Osteoblast (primary cell): Measurements from ENCODE around the gene LEP. TPM values are rescaled to one million over a fixed set of nuclear protein-coding genes. Genes with fewer than 3 reads are reported as not detected.

Experiments used
- DNase-seq: peaks from one replicate; pipeline ENCODE4 v3.0.0; 2011; ENCODE audit warnings: low spot score, mixed read lengths; ENCODE audit not compliant: insufficient read length; ENCODE audit errors: missing footprints
- H2AFZ ChIP-seq: 2 replicates; pipeline ENCODE4 v1.6.0; 2011; ENCODE audit warnings: mild to moderate bottlenecking, low read length
- H3K27ac ChIP-seq: 2 replicates; pipeline ENCODE4 v1.5.1; 2011; ENCODE audit warnings: mild to moderate bottlenecking, low read depth, low read length, moderate library complexity
- H3K27me3 ChIP-seq: 2 replicates; pipeline ENCODE4 v1.6.0; 2012; ENCODE audit warnings: mild to moderate bottlenecking, control low read depth, inconsistent platforms, low read length, moderate library complexity; ENCODE audit not compliant: insufficient read depth
- H3K36me3 ChIP-seq: 2 replicates; pipeline ENCODE4 v1.5.1; 2011; ENCODE audit warnings: mild to moderate bottlenecking, low read length, control low read depth, moderate library complexity; ENCODE audit not compliant: insufficient read depth
- H3K4me1 ChIP-seq: 2 replicates; pipeline ENCODE4 v1.5.1; 2011; ENCODE audit warnings: mild to moderate bottlenecking, low read length, control low read depth, moderate library complexity; ENCODE audit not compliant: insufficient read depth
- H3K4me2 ChIP-seq: 2 replicates; pipeline ENCODE4 v1.6.0; 2011; ENCODE audit warnings: mild to moderate bottlenecking, low read length; ENCODE audit not compliant: insufficient read depth
- H3K4me3 ChIP-seq: fragments of 200-600 bp; sonication (generic); 3 replicates; pipeline ENCODE4 v1.5.1; 2012; ENCODE audit warnings: mild to moderate bottlenecking, low read length, inconsistent platforms; ENCODE audit not compliant: insufficient read depth
- H3K79me2 ChIP-seq: 2 replicates; pipeline ENCODE4 v1.6.0; 2012; ENCODE audit warnings: mild to moderate bottlenecking, low read length, control low read depth, inconsistent platforms; ENCODE audit not compliant: insufficient read depth
- H3K9me3 ChIP-seq: 2 replicates; pipeline ENCODE4 v1.5.1; 2011; ENCODE audit warnings: low read depth, low read length, control low read depth
- H4K20me1 ChIP-seq: 2 replicates; pipeline ENCODE4 v1.6.0; 2012; ENCODE audit warnings: mild to moderate bottlenecking, low read length, control low read depth; ENCODE audit not compliant: insufficient read depth
- CTCF ChIP-seq: IDR thresholded peaks from 2 replicates; pipeline ENCODE4 v1.5.1; 2011; ENCODE audit warnings: mild to moderate bottlenecking, low read depth, low read length, moderate library complexity; ENCODE audit errors: extremely low read depth
- total RNA-seq: library from RNA; depleted of rRNA; stranded (reverse); fragments of >200 nt; gene quantifications from 2 replicates; pipeline ENCODE4 v1.2.3, GENCODE V29; 2012

The LEP gene
- total RNA-seq, 1 donor = 0.36 TPM

- Histone ChIP-seq H3K27me3 (peaks cover 57% of the 10 kb centered on the region), H3K9me3 (no peaks in the 10 kb centered on the region), H3K4me3 (no peak overlapping the region), H4K20me1 (no peaks in the 10 kb centered on the region), H3K79me2 (no peaks in the 10 kb centered on the region), H3K27ac (no peak overlapping the region), H3K4me2 (no peak overlapping the region), H2AFZ (no peak overlapping the region), H3K4me1 (no peaks in the 10 kb centered on the region), H3K36me3 (no peaks in the 10 kb centered on the region)
- no peak for DNase-seq
- no peak for TF ChIP-seq CTCF
These were observed 36.0 kb upstream of the LEP start for GRCh38 chr7:128205068-128205467.

- TF ChIP-seq CTCF = no peak
- no peak overlapping the region for H2AFZ ChIP-seq
- H3K27ac ChIP-seq = no peak overlapping the region
- H3K4me3 ChIP-seq = no peak overlapping the region
- H3K79me2 ChIP-seq = no peaks in the 10 kb centered on the region
- H3K27me3 ChIP-seq = peaks cover 46% of the 10 kb centered on the region
- no peaks in the 10 kb centered on the region for H4K20me1 ChIP-seq
- no peak for DNase-seq
- no peaks in the 10 kb centered on the region for H3K36me3 ChIP-seq
- no peaks in the 10 kb centered on the region for H3K9me3 ChIP-seq
- no peaks in the 10 kb centered on the region for H3K4me1 ChIP-seq
- no peak overlapping the region for H3K4me2 ChIP-seq
These were observed 34.9 kb upstream of the LEP start for GRCh38 chr7:128206017-128206746.

- Histone ChIP-seq H3K9me3 (no peaks in the 10 kb centered on the region), H4K20me1 (no peaks in the 10 kb centered on the region), H2AFZ (no peak overlapping the region), H3K79me2 (no peaks in the 10 kb centered on the region), H3K27me3 (peaks cover 39% of the 10 kb centered on the region), H3K4me3 (no peak overlapping the region), H3K4me1 (no peaks in the 10 kb centered on the region), H3K27ac (no peak overlapping the region), H3K4me2 (no peak overlapping the region), H3K36me3 (no peaks in the 10 kb centered on the region)
- DNase-seq = no peak
- TF ChIP-seq CTCF = no peak
These were observed 34.2 kb upstream of the LEP start for GRCh38 chr7:128206747-128207500.

GRCh38 chr7:128207609-128208008, 33.5 kb upstream of the LEP start:
- DNase-seq = no peak
- H4K20me1 ChIP-seq = no peaks in the 10 kb centered on the region
- H3K4me3 ChIP-seq = no peak overlapping the region
- no peaks in the 10 kb centered on the region for H3K36me3 ChIP-seq
- H3K27ac ChIP-seq = no peak overlapping the region
- no peaks in the 10 kb centered on the region for H3K4me1 ChIP-seq
- peaks cover 32% of the 10 kb centered on the region for H3K27me3 ChIP-seq
- H3K9me3 ChIP-seq = no peaks in the 10 kb centered on the region
- H3K79me2 ChIP-seq = no peaks in the 10 kb centered on the region
- no peak for TF ChIP-seq CTCF
- H2AFZ ChIP-seq = no peak overlapping the region
- H3K4me2 ChIP-seq = no peak overlapping the region
